GM10266 (cell line): Measurements from ENCODE around the gene TEPSIN.

Source experiments
- DNase-seq: peaks from one replicate; pipeline ENCODE4 v3.0.0; 2012; ENCODE audit errors: extremely low spot score
- TF ChIP-seq, protein P1 (sequence below): IDR thresholded peaks from 2 replicates; pipeline ENCODE4 v1.5.1; 2012; ENCODE audit warnings: mild to moderate bottlenecking, low read depth; ENCODE audit not compliant: control insufficient read depth, insufficient read depth; ENCODE audit errors: missing control alignments

The TEPSIN gene

DNA sequence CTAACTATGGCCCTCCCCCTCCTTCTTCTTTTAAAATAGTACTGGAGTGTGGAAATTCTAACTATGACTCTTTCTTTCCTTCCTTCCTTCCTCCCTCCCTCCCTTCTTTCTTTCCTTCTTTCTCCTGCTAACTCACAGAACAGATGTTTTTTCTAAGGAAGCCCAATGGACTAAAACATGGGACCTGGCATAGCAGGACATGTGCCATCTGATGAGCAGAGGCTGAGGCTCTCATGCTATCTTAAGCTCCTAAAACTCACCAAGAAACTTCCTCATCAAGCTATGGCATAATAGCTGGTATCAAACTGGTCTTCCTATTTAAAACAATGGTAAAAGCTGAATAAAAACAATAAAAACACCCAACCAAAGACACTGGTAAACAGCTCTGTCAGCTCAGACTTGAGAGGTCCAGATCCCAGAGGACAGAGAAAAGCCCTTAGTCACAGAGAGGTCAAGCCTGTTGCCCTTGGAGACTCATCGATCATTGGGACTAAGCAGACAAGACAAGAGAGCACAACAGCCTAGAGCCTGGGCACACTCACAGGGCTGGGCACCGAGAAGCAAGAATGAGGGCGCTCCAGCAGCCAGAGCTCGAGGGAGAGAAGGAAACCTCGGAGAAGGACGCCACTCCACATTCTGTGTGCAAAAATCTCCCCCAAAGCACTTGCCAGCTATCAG is 28.7 kb upstream of the TEPSIN start:
- TF ChIP-seq, protein P1, sequence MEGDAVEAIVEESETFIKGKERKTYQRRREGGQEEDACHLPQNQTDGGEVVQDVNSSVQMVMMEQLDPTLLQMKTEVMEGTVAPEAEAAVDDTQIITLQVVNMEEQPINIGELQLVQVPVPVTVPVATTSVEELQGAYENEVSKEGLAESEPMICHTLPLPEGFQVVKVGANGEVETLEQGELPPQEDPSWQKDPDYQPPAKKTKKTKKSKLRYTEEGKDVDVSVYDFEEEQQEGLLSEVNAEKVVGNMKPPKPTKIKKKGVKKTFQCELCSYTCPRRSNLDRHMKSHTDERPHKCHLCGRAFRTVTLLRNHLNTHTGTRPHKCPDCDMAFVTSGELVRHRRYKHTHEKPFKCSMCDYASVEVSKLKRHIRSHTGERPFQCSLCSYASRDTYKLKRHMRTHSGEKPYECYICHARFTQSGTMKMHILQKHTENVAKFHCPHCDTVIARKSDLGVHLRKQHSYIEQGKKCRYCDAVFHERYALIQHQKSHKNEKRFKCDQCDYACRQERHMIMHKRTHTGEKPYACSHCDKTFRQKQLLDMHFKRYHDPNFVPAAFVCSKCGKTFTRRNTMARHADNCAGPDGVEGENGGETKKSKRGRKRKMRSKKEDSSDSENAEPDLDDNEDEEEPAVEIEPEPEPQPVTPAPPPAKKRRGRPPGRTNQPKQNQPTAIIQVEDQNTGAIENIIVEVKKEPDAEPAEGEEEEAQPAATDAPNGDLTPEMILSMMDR, result no peak
- DNase-seq, result no peak

DNA sequence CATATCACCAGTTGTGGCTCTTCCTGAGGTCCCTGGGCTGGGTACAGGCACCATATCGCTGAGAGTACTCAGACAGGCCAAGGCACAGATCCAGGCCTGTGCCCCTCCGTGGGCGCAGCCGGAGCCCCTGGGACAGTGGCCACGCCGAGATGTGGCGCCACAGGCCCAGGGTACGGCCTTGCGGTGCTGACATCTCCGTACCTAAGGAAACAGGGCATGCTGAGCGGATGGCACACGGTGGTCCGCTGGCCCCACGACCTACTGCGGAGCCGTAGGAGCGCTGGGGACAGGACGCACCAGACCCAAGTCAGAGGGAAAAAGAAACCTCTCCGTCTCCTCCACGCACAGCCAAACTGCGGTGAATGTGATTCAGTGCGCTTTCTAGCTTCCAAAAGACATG is 26.7 kb upstream of the TEPSIN start:
- TF ChIP-seq, protein P1, result no peak

DNA sequence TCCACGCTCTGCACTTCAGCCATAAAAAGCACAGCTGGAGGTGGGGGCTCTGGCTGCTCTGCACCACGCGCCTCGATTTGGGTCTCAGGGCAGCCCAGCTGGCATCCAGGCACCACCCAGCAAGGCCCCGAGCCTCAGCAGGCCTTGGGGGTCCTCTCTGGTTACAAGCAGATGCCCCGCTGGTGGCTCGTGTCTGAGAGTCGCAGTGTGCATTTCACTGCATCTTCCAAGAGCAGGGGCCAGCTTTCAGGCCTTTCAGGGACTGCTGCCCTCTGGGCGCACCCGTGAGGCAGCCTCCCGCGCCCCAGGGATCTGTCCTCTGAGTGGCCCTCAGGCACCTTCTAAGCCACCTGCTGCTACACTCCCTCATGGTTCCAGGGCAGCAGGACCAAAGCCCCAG is 25.8 kb upstream of the TEPSIN start:
- no peak for DNase-seq
- TF ChIP-seq, protein P1, result no peak

More for the DNA sequence above, 26.7 kb upstream of the TEPSIN start:
- DNase-seq, result no peak

DNA sequence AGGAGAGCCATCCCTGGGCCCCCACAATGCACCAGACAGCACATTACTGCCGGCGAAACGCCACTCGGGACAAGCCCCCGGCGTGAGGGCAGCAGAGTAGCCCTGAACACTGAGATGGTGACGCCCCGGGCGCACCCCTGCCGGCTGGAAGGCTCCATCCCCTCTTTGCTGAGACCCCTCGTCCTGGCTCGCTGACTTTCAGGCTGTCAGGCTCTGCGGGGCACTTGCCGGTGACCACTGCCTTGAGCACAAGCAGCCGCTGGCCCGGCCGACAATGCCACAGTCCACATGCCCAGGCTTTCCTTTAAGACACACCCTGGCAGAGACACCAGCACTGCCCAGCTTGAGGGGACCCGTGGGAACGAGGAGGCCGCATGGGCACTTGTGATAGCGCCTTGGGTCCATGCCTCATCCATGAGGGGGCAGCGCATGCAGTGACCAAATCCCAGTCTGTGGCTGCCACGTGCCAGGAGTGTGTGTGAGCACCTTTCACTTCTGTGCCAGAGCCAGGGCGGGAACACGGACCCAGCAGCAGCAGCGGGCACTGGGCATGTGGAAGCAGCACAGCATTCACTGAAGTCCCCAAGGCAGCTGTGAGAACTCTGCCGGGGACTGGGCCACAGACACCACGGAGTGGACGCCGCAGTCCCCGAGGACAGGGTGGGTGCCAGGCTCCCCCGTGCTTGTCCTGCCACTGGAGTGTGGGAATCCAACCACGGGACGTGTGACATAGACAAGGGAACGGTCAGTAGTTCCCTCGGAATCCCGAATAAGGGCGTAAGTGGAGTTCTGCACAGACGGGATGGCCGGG is 24.7 kb upstream of the TEPSIN start:
- DNase-seq, result no peak
- TF ChIP-seq, protein P1, result no peak

DNA sequence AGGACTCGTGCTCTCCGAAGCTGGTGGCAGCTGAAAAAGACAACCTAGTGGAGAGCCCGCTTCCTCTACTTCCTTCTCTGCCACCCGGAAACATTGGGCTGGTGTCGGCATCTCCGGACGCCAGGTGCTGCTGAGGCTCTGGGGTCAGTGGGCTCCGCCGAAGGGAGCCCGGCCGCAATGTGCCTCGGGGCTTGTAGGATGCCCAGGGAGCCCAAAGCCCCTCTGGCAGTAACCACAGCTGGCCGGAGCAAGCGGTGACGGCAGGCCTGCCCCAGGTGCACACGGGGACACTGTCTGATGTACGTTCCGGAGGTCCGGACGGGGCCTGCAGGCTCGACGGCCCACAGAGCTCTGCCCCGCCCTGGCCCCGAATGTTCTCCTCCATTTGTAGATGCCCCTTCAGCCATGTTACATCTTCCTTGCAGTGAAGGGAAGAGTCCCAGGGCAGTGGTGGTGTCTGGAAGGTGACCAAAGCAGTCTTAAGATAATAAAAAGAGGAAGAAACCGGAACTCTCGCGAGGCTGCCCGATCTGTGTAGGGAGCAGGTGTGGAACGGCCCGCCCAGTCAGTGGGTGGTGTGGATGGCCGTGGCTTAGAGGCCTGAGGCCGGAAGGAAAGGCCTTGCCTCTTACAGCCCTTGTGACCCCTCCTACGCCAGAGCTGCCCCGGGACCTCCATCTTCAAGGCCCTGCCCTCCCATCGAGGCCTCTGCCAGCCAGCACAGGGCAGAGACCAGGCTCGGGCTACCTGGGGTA is 22.9 kb upstream of the TEPSIN start:
- no peak for DNase-seq
- TF ChIP-seq, protein P1, result no peak

DNA sequence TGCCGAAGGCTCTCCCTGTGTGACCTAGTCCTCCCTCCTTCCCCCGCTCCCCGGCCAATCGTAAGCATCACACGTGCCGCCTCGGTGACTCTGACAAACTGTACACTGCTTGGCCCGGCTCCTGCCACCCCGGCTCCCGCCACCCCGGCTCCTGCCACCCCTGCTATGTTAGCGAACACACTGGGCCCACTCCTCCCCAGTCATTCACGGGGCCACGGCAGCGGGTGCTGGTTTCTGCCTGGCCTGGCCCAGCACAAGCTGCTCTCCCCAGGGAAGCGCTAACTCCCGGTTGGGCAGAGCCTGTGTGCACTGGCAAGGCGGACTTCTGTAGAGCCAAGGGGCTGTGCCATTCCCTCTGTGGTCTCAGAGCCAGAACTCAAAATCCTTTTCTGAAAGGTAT is 22.2 kb upstream of the TEPSIN start:
- no peak for DNase-seq
- TF ChIP-seq, protein P1, result no peak
